ENCODE measurements around the gene CALN1.

- TF ChIP-seq POLR2A (IDR thresholded peaks at IDR 0.05) (no peak), CTCF (IDR thresholded peaks at IDR 0.05) (no peak), POLR2AphosphoS5 (IDR thresholded peaks at IDR 0.05) (no peak)
Observed at GRCh38 chr7:72265071-72265904, 146.8 kb downstream of the CALN1 start.

All from prostate gland (tissue), 2 donors.